Measurements from ENCODE around the gene EFCAB14. TPM values are rescaled to one million over a fixed set of nuclear protein-coding genes. Genes with fewer than 3 reads are reported as not detected.
A peak's percentile ranks its signal among the peaks of the same experiment; 100 is the strongest.
"Not testable (repeated sequence)": the region's sequence is repeated elsewhere in the genome, so short reads cannot be mapped to it uniquely, and the experiment has no call there.

The EFCAB14 gene
- total RNA-seq, 1 donor from 2014 or later: 64.6 TPM

DNA sequence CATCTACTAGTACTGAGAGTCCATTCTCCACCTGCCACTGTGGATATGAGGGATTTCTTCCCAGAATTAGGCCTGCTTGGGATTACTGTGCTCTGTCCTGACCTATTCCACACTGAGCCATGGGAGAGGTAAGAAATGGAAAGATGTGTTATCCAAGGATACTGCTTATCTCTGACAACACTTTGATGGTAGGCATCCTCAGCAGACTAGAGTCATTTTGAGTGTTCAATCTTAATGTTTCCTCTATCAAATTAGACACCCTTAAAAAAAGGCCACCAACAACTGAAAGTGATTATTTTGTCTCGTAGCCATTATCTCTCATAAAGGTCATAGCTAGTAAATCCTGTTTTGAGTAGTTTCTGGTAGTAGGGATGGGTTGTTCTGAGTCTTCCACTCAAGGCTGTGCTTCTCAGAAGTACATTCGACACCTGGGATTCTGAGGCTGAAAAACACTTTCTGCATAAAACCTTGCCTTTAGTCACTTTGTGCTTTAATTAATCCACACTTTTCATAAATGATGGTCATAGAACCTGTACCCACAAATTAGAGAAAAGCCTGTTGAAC is 59.5 kb downstream of the EFCAB14 start:
- Mint-ChIP-seq H3K4me3 (no peak overlapping the region), H3K4me1 (ENCODE audit: unreplicated experiment) (no peaks in the 10 kb centered on the region), H3K27ac (no peak overlapping the region), H3K36me3 (peaks cover 23% of the 10 kb centered on the region), H3K27me3 (no peaks in the 10 kb centered on the region), H3K9me3 (no peaks in the 10 kb centered on the region)
- DNase-seq (ENCODE audit: extremely low spot score, unreplicated experiment): no peak
- TF ChIP-seq CTCF (conservative IDR thresholded peaks at IDR 0.05): no peak

GRCh38 chr1:46657775-46658174 is 61.1 kb downstream of the EFCAB14 start:
- Mint-ChIP-seq H3K27me3 (no peaks in the 10 kb centered on the region), H3K4me1 (ENCODE audit: unreplicated experiment) (no peaks in the 10 kb centered on the region), H3K36me3 (peaks cover 24% of the 10 kb centered on the region), H3K27ac (no peak overlapping the region), H3K4me3 (no peak overlapping the region), H3K9me3 (no peaks in the 10 kb centered on the region)
- TF ChIP-seq CTCF (conservative IDR thresholded peaks at IDR 0.05): no peak
- DNase-seq (ENCODE audit: extremely low spot score, unreplicated experiment): no peak

- no peak for DNase-seq (ENCODE audit: extremely low spot score, unreplicated experiment)
- H3K4me3 Mint-ChIP-seq: no peak overlapping the region
- H3K4me1 Mint-ChIP-seq (ENCODE audit: unreplicated experiment): no peaks in the 10 kb centered on the region
- TF ChIP-seq CTCF (conservative IDR thresholded peaks at IDR 0.05): no peak
- H3K36me3 Mint-ChIP-seq: peaks cover 29% of the 10 kb centered on the region
- no peak overlapping the region for H3K27ac Mint-ChIP-seq
- H3K27me3 Mint-ChIP-seq: no peaks in the 10 kb centered on the region
- H3K9me3 Mint-ChIP-seq: no peaks in the 10 kb centered on the region
These were observed 62.3 kb downstream of the EFCAB14 start for GRCh38 chr1:46656643-46657042.

DNA sequence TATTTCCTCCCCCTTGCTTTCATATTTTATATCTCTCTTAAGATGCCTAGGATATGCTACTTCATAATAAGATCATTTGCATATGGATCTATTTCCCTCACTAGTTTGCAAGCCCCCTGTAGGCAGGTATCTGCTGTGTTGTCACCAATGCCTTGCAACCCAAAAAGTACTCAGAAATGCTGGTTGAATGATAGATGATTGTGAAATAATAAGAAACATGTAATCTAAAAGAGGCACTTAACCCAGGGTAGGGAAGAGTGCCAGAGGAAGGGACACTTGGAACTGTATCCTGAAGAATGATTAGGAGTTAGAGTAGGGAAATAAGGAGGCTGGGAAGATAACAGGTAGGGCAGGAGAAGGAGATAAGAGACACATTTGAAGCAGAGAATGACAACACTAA is 63.1 kb downstream of the EFCAB14 start:
- no peak for TF ChIP-seq CTCF (conservative IDR thresholded peaks at IDR 0.05)
- Mint-ChIP-seq H3K27me3 (no peaks in the 10 kb centered on the region), H3K4me3 (no peak overlapping the region), H3K4me1 (ENCODE audit: unreplicated experiment) (no peaks in the 10 kb centered on the region), H3K36me3 (peaks cover 29% of the 10 kb centered on the region), H3K27ac (no peak overlapping the region), H3K9me3 (no peaks in the 10 kb centered on the region)
- DNase-seq (ENCODE audit: extremely low spot score, unreplicated experiment): no peak

- not testable (repeated sequence) for H3K4me3 Mint-ChIP-seq; DNase-seq (ENCODE audit: extremely low spot score, unreplicated experiment); H3K27me3 Mint-ChIP-seq; H3K27ac Mint-ChIP-seq; H3K4me1 Mint-ChIP-seq (ENCODE audit: unreplicated experiment); H3K9me3 Mint-ChIP-seq
- H3K36me3 Mint-ChIP-seq: peaks cover 40% of the 10 kb centered on the region
These were observed 64.2 kb downstream of the EFCAB14 start for GRCh38 chr1:46654698-46655097.

GRCh38 chr1:46654012-46654411 is 64.9 kb downstream of the EFCAB14 start:
- no peaks in the 10 kb centered on the region for H3K9me3 Mint-ChIP-seq
- H3K4me3 Mint-ChIP-seq: peak overlapping the region; percentile 25
- H3K27me3 Mint-ChIP-seq: no peaks in the 10 kb centered on the region
- H3K27ac Mint-ChIP-seq: peak overlapping the region; percentile 96
- DNase-seq (ENCODE audit: extremely low spot score, unreplicated experiment): no peak
- no peaks in the 10 kb centered on the region for H3K4me1 Mint-ChIP-seq (ENCODE audit: unreplicated experiment)
- no peak for TF ChIP-seq CTCF (conservative IDR thresholded peaks at IDR 0.05)
- H3K36me3 Mint-ChIP-seq: peaks cover 46% of the 10 kb centered on the region

All from type B pancreatic cell (in vitro differentiated cells).